CD1c-positive myeloid dendritic cell (primary cell): ENCODE results near the gene ICAM2.
A peak's percentile ranks its signal among the peaks of the same experiment; 100 is the strongest.
"Not testable (repeated sequence)": the region's sequence is repeated elsewhere in the genome, so short reads cannot be mapped to it uniquely, and the experiment has no call there.

Source experiments
- DNase-seq: peaks from one replicate; pipeline ENCODE4 v3.0.0-alpha.2; 2016; ENCODE audit errors: extremely low spot score

The ICAM2 gene

DNA sequence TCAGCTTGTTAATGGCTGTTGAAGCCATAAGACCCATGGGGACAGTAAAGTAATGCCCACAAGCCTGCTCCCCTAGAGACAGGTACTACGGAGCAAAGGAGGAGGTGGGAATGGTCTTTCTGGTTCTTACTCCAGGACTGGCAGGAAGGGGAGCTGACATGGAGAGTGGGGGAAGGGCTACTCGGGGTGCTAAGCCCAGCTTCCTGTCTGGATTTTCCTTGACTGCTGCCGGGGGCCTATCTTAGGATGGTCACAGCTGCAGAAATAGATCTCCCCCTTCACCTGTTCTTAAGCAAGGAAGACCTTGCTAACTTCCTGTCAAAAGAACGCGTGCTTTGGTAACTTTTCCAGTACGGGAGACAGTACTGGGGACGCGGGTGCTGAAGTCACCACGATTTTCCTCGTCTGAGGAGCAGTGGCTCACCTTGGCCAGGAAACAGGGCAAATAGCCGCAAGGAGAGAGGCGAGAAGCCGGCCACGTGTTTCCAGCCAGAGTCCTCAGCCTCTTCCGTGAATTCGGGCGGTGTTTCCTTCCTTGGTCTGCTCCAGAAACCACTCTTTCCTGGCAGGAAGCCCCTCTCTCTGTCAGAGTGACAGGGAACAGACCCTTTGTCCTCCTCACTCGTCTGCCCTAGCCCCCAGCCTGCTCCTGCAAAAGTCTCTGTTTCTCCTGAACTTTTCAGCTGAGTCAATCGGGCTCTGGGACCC, 22.9 kb downstream of the ICAM2 start:
- no peak for DNase-seq

DNA sequence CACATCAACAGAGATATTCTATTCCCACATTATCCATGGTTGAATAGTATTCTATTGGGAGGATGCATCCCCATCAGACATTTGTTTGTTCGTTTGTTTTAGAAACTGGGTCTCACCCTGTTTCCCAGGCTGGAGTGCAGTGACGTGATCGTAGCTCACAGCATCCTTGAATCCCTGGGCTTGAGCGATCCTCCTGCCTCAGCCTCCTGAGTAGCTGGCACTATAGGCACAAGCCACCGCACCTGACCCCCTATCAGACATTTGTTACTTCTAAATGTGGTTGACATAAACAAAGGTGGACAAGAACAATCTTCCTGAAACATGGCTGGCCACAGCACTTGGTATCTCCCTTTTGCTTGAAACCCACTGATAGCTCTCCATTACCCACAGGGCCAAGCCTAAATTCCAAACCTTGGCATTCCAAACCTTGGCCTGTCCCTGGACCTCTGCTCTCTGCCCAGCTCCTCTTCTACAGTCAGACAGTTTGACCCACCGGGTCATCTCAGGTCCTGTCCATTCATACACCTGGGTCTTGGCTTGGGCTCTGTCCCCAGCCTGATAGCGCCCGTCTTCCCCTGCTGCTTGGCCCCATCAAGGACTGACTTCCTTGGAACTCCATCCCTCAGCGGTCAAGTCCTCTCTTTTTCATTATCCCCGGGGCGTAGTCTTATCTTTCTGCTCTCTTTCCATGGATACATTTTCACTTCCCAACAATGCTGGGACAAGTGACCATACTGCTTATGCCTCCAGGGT, 23.8 kb downstream of the ICAM2 start:
- no peak for DNase-seq

DNA sequence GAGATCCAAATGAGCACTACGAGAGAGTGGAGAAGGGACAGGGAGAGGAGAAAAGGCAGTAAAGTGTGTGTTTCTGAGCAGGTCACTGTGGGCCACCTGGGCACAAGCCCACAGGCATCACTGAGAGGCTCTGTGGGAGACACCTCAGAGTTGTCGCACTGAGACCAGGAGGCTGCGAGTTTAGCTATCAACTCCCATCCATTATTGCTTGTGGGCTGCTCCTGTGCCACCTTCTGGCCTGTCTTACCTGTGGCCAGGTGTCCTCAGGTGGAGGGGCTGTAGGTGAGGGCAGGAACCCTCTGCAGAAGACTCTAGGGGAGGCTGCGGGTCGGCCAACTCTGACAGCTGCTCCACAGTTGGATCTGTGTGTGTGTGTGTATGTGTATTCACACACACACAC, 24.8 kb downstream of the ICAM2 start:
- DNase-seq: no peak

DNA sequence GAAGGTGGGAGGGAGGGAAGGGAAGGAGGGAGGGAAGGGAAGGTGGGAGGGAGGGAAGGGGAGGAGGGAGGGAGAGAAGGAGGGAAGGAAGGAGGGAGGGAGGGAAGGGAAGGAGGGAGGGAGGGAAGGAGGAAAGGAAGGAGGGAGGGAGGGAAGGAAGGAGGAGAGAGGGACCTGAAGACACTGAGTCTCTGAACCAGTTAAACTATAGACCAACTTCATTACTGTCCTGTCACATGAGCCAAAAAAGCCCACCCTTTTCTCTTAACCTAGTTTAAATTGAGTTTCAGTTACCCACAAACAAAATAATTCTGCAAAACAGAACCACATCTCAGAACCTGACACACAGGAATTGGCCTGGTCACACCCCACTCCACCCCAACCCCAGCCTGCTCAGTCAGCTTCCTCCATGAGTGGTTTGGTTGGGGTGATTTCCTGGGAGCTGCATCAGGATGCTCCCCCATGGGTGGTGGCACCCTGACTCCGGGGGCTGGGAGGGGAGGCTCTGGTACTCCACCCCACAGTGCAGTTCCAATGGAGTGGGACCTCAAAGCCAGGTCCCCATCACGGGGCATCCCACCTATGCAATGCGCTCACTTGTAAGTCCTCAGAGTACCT, 27.0 kb downstream of the ICAM2 start:
- DNase-seq: no peak

- no peak for DNase-seq
These were observed 28.8 kb downstream of the ICAM2 start for GRCh38 chr17:63991611-63992010.

GRCh38 chr17:63989622-63990345, 30.6 kb downstream of the ICAM2 start:
- DNase-seq: no peak

DNA sequence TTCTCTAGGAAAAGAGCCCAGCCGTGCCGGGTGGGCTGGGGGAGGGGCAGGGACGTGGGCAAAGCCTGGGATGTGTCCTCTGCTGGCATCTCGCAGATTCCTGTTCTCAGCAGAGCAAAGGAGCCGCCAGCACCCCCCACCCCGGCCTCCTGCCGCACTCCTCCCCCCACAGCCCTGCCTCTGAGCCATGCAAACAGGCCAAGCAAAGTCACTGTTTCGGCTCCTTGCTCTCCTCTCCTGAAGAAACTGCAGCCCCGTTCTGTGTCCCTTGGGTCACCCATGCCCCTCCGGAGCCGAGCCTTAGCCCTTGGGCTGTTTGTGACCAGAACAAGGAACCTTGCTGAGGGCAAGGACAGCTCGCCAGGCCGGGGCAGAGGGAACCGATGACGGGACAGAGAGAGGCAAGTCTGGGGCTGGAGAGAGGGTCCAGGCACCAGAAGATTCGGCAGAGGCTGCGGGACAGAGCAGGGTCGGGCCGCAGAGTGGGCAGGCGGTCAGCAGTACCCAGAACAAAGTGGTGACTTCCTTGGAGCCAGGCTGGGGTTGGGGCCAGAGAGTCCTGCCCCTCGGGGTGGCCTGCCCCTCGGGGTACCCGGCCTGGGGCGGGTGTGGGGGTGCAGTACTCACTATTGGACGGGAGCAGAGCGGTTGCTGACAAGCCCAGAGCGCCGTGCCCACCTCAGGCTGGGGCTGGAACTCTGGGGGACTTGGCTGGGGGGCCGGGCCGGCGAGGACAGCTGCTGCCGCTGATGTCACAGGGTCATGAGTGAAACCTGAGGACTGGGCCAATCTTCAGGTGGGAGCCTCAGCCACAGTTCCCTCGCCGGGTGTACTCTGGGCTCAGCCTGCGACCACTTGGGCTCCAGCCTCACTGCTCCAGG, 31.5 kb downstream of the ICAM2 start:
- DNase-seq: no peak

DNA sequence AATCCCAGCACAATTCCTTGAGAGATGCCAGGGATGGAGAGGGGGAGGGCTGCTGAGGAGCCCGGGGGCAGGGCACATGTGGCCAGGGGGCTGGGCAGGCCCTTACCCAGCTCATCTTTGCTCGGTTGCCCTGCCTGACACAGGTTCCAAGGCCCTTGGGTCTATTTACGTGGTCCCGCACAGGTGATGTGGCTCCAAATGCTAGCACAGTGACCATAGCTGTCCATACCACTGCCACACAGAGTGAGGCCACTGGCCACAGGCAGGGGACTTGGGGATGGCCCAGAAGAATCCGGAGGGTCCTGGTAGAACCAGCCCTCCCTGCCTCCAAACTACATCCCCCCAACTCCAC, 32.3 kb downstream of the ICAM2 start:
- no peak for DNase-seq

- DNase-seq: no peak
These were observed 33.0 kb downstream of the ICAM2 start for GRCh38 chr17:63987221-63988126.

- no peak for DNase-seq
These were observed 33.6 kb downstream of the ICAM2 start for GRCh38 chr17:63986821-63987220.

DNA sequence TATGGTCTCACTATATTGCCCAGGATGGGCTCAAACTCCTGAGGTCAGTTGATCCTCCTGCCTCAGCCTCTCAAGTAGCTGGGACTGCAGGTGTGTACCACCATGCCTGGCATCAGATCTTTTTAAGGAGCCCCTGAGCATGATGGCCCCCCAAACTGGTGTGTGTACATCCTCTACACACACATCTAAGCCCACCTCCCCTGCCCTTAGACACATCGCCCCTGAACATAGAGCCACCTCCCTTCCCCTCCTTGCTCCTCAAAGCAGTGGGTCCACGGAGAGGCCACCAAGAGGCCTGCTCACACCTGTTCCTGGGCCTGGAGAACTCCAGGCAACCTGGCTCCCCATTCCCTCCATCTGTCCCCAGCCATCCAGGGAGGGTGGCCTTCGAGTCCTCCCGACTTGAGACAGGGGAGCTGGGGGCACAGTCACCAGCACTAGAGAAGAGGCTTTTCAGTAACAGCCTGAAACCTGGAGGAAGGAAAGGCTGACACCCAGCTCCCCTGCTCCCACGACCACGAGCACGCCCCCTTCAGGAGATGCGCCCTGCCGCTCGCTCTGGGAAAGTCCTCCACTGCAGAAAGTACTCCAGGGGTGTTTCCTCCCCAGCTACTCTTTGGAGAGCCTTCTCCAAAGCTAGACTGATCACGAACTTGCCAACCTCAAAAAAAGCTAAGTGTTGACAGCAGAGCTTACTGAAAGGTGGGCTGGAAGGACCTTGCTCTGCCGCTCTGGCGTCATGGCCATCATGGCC, 34.9 kb downstream of the ICAM2 start:
- DNase-seq: no peak

GRCh38 chr17:63984651-63985386, 35.6 kb downstream of the ICAM2 start:
- peak; percentile 53 for DNase-seq

DNA sequence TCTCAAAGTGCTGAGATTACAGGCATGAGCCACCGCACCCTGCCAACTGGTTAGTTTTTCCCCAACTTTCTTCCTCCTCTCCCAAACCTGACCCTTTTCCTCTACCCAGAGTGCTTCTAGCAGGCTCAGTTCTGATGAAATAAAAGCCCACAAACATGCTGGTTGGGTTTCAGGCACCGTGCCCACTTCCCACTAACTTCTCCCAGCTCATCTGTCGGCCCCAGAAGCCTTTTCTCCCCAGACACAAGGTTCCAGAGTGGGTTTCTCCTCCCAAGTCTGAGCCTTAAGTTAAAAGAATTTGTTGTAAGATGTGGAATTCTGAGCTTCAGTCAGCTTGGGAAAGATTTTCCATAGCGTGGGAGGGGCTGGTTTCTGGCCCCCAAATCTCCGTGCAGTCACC, 36.2 kb downstream of the ICAM2 start:
- no peak for DNase-seq

DNA sequence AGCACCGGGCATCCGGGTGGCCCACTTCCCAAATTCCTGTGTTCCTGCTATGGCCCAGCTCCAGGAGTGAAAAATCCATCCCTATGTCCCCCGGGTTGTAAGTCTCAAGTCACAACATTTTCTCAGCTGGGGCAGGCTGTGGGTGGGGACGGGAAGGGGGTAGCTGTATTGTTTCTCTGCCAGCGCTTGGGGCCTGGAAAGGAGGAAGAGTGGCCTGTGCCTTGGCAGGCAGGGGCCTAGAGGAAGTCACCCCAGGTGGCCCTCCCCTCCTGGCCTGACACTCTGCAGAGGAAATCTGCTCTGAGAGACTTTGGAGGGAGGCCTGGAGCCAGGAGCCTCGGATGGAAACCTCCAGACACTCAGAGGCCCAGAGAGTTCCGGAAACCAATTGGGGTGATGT, 37.1 kb downstream of the ICAM2 start:
- DNase-seq: no peak

DNA sequence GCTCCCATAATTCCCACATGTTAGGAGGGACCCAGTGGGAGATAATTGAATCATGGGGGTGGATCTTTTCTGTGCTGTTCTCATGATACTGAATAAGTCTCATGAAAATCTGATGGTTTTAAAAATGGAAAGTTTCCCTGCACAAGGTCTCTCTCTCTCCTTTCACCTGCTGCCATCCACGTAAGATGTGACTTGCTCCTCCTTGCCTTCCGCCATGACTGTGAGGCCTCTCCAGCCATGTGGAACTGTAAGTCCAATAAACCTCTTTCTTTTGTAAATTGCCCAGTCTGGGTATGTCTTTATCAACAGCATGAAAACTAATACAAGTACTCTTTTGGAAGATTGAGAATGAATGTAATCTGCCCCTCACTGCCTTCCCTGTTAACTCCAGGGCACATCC, 37.8 kb downstream of the ICAM2 start:
- not testable (repeated sequence) for DNase-seq

- DNase-seq: no peak
These were observed 41.9 kb downstream of the ICAM2 start for GRCh38 chr17:63978272-63979200.

GRCh38 chr17:63976702-63977101, 43.7 kb downstream of the ICAM2 start:
- no peak for DNase-seq

- DNase-seq: no peak
These were observed 44.8 kb downstream of the ICAM2 start for GRCh38 chr17:63975541-63976092.
